GM12878 (cell line): ENCODE results near the gene GAPDHS.

Experiments
- ASH2L ChIP-seq: fragments of 300-600, 200-600 bp; sonication (generic); IDR thresholded peaks from 2 replicates; pipeline ENCODE4 v1.6.1; 2017; ENCODE audit warnings: low read depth, mild to moderate bottlenecking, borderline replicate concordance
- CTCF ChIP-seq, 3 experiments: IDR thresholded peaks in 2 of 3; conservative IDR thresholded peaks in 1 of 3; 2 replicates each; pipeline ENCODE4 v1.5.1; 2011; ENCODE audit warnings: low read depth in 3 of 3, low read length in 3 of 3, mild to moderate bottlenecking in 3 of 3, control low read depth in 2 of 3, moderate library complexity in 2 of 3, inconsistent platforms in 1 of 3, mixed read lengths in 1 of 3; ENCODE audit not compliant: control insufficient read depth in 2 of 3, insufficient read depth in 1 of 3; ENCODE audit errors: extremely low read depth in 1 of 3

GRCh38 chr19:35540356-35540927 is 7.2 kb downstream of the GAPDHS start:
- TF ChIP-seq CTCF (IDR thresholded peaks at IDR 0.05 in 2 of 3, conservative IDR thresholded peaks at IDR 0.05 in 1 of 3; ENCODE audit: control insufficient read depth in 2 of 3, extremely low read depth in 1 of 3, insufficient read depth in 1 of 3, low read depth in 3 of 3, low read length in 3 of 3) (no peak), ASH2L (no peak)
